Activated B cell treated with CpG ODN at 0.5 μM for 24 hours (primary cell): Measurements from ENCODE around the gene SSR1. TPM values are rescaled to one million over a fixed set of nuclear protein-coding genes. Genes with fewer than 3 reads are reported as not detected.

Source experiments
- ATAC-seq: fragments of 200-7000 bp; cut with Tn5 transposase; one replicate; pipeline ENCODE4 v1.10.0; 2021; ENCODE audit warnings: low read depth, mild to moderate bottlenecking, moderate library complexity
- CTCF ChIA-PET: fragments of 350-600 bp; sonication (Branson Sonifier 250); formaldehyde crosslinking; loops from one replicate; lab custom pipeline; 2021; ENCODE audit warnings: antibody characterized with exemption; lab: Charles Lee
- POLR2A ChIA-PET: fragments of 350-600 bp; sonication (Branson Sonifier 250); formaldehyde crosslinking; loops from one replicate; lab custom pipeline; 2021; ENCODE audit warnings: antibody characterized with exemption; lab: Charles Lee
- DNase-seq: peaks from one replicate; pipeline ENCODE4 v3.0.0; 2022
- H3K27ac Mint-ChIP-seq: one replicate; pipeline ENCODE4 v1.8.0; 2020; ENCODE audit warnings: mixed read lengths
- H3K27me3 Mint-ChIP-seq: one replicate; pipeline ENCODE4 v1.8.0; 2021; ENCODE audit warnings: mixed read lengths
- H3K36me3 Mint-ChIP-seq: one replicate; pipeline ENCODE4 v1.8.0; 2021; ENCODE audit warnings: low read depth, mixed read lengths
- H3K4me1 Mint-ChIP-seq: one replicate; pipeline ENCODE4 v1.8.0; 2021; ENCODE audit warnings: mixed read lengths
- H3K4me3 Mint-ChIP-seq: one replicate; pipeline ENCODE4 v1.8.0; 2020; ENCODE audit warnings: mild to moderate bottlenecking, mixed read lengths
- H3K9me3 Mint-ChIP-seq: one replicate; pipeline ENCODE4 v1.8.0; 2020; ENCODE audit warnings: mixed read lengths
- intact Hi-C: fragments of 100-400 bp; cut with micrococcal nuclease; formaldehyde crosslinking; loops from one replicate; pipeline ENCODE4 v1.15.1; 2024
- total RNA-seq: library from RNA; stranded (reverse); gene quantifications from 2 replicates; pipeline ENCODE4 v1.2.3, GENCODE V29; 2022
- TF ChIP-seq, protein P1 (sequence below): fragments of 200-600 bp; IDR thresholded peaks from one replicate; pipeline ENCODE4 v1.8.0; 2022; ENCODE audit warnings: antibody characterized with exemption, mild to moderate bottlenecking

The SSR1 gene
- total RNA-seq, 1 donor from 2014 or later, result 86.7 TPM

DNA sequence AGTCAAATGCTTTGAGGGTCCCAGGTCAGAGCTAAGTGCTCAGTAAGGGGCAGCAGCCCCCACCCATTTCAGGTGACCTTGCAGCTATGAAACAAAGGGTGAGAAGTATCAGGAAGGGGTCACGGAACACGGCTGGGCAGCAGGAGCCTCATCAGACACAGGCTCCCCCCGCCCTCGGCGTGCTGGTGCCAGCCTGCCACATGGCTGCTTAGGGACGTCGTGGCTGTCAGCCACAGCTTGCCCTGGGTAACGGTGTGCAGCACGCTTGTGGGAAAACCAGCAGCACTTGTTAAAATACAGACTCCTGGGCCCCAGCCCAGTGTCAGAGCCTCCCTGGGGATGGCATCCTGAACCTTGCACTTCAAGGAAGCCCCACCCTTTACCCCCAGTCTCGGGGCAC lies 39.3 kb downstream of the SSR1 start:
- Mint-ChIP-seq H3K4me1 (peaks cover 30% of the 10 kb centered on the region), H3K4me3 (no peak overlapping the region), H3K27ac (no peak overlapping the region), H3K27me3 (peaks cover 2% of the 10 kb centered on the region), H3K9me3 (no peaks in the 10 kb centered on the region), H3K36me3 (peaks cover 2% of the 10 kb centered on the region)
- ChIA-PET POLR2A (no interaction called here), CTCF (interaction anchor here (2.9 to 4.3 kb wide), 2 partner anchors 8 to 117 kb away, joined by 11 to 39 read pairs; partner anchors contain the start of genes CAGE1 and RIOK1)
- TF ChIP-seq, protein P1, sequence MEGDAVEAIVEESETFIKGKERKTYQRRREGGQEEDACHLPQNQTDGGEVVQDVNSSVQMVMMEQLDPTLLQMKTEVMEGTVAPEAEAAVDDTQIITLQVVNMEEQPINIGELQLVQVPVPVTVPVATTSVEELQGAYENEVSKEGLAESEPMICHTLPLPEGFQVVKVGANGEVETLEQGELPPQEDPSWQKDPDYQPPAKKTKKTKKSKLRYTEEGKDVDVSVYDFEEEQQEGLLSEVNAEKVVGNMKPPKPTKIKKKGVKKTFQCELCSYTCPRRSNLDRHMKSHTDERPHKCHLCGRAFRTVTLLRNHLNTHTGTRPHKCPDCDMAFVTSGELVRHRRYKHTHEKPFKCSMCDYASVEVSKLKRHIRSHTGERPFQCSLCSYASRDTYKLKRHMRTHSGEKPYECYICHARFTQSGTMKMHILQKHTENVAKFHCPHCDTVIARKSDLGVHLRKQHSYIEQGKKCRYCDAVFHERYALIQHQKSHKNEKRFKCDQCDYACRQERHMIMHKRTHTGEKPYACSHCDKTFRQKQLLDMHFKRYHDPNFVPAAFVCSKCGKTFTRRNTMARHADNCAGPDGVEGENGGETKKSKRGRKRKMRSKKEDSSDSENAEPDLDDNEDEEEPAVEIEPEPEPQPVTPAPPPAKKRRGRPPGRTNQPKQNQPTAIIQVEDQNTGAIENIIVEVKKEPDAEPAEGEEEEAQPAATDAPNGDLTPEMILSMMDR, result no peak
- intact Hi-C loops, result no loop called here
- DNase-seq (no peak), ATAC-seq (no peak)

DNA sequence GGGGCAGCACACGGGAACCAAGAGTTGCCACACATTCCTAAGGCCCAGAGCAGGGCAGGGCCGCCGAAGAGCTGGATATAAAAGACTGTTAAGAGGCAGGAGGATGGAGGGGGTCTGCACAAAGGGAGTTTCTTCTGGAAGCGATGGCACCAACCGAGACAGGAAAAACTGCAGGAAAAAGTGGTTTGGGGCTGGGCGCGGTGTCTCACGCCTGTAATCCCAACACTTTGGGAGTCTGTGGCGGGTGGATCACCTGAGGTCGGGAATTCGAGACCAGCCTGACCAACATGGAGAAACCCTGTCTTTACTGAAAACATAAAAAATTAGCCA lies 41.8 kb downstream of the SSR1 start:
- no peaks in the 10 kb centered on the region for H3K36me3 Mint-ChIP-seq
- intact Hi-C loops, result no loop called here
- POLR2A ChIA-PET, result no interaction called here
- ATAC-seq (no peak), DNase-seq (no peak)
- TF ChIP-seq, protein P1, result no peak
- H3K4me1 Mint-ChIP-seq, result peaks cover 7% of the 10 kb centered on the region
- no peak overlapping the region for H3K27ac Mint-ChIP-seq
- H3K9me3 Mint-ChIP-seq, result no peaks in the 10 kb centered on the region
- peaks cover 4% of the 10 kb centered on the region for H3K27me3 Mint-ChIP-seq
- no peak overlapping the region for H3K4me3 Mint-ChIP-seq
- CTCF ChIA-PET, result no interaction called here

DNA sequence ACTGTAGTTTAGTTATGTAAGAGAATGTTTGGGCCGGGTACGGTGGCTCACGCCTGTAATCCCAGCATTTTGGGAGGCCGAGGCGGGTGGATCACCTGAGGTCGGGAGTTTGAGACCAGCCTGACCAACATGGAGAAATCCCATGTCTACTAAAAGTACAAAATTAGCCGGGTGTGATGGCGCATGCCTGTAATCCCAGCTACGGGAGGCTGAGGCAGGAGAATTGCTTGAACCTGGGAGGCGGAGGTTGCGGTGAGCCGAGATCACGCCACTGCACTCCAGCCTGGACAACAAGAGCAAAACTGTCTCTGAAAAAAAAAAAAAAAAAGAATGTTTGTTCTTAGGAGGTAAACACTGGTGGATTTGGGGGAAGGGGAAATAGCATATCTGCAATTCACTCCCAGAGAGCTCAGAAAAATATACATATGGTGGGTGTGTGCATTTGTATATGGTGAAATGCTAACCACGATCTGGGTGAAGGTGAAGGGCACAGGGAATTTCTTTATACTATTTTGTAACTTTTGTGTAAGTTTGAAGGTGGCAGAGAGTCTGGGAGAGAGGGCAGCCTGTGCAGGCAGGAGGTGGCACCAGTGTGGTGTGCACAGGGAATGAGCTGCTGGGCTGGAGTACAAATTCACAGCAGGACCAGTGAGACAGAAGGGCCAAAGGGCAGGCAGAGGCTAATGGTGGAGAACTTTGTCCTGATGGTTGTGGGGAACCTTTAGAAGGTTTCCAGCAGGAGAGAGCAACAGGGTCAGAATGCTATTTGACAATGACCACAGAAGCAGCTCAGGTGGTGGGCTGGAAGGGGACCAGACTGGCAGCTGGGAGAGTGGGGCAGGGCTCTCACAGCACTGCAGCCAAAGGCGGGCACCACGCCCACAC lies 42.4 kb downstream of the SSR1 start:
- POLR2A ChIA-PET, result no interaction called here
- no peak for DNase-seq

DNA sequence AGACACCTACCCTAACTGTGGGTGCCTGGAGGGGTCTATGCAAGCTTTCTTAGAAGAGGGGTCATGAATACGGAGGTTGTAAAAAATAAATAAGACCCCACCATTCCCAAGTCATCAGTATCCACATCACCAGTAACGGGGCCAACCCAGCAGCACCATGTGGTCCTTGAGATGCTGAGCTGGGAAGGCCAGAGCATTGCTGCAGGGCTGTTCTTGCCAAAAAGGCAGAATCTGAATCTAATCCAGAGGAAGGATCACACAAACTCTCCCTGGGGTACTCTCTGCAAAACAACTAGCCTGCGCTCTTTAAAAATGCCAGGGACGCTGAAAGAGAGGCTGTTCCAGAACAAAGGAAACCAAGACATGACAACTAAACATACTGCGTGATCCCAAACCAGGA lies 43.2 kb downstream of the SSR1 start:
- no peaks in the 10 kb centered on the region for H3K4me1 Mint-ChIP-seq
- intact Hi-C loops, result no loop called here
- no peak overlapping the region for H3K27ac Mint-ChIP-seq
- ChIA-PET CTCF (no interaction called here), POLR2A (no interaction called here)
- H3K36me3 Mint-ChIP-seq, result no peaks in the 10 kb centered on the region
- DNase-seq (no peak), ATAC-seq (no peak)
- no peak overlapping the region for H3K4me3 Mint-ChIP-seq
- H3K9me3 Mint-ChIP-seq, result no peaks in the 10 kb centered on the region
- H3K27me3 Mint-ChIP-seq, result peaks cover 4% of the 10 kb centered on the region
- TF ChIP-seq, protein P1, result no peak

More for the DNA sequence above, 42.4 kb downstream of the SSR1 start:
- Mint-ChIP-seq H3K36me3 (no peaks in the 10 kb centered on the region), H3K4me3 (no peak overlapping the region), H3K9me3 (no peaks in the 10 kb centered on the region), H3K27ac (no peak overlapping the region), H3K27me3 (peaks cover 4% of the 10 kb centered on the region), H3K4me1 (peaks cover under 1% of the 10 kb centered on the region)
- intact Hi-C loops, result no loop called here
- CTCF ChIA-PET, result no interaction called here
- TF ChIP-seq, protein P1, result no peak
- no peak for ATAC-seq

DNA sequence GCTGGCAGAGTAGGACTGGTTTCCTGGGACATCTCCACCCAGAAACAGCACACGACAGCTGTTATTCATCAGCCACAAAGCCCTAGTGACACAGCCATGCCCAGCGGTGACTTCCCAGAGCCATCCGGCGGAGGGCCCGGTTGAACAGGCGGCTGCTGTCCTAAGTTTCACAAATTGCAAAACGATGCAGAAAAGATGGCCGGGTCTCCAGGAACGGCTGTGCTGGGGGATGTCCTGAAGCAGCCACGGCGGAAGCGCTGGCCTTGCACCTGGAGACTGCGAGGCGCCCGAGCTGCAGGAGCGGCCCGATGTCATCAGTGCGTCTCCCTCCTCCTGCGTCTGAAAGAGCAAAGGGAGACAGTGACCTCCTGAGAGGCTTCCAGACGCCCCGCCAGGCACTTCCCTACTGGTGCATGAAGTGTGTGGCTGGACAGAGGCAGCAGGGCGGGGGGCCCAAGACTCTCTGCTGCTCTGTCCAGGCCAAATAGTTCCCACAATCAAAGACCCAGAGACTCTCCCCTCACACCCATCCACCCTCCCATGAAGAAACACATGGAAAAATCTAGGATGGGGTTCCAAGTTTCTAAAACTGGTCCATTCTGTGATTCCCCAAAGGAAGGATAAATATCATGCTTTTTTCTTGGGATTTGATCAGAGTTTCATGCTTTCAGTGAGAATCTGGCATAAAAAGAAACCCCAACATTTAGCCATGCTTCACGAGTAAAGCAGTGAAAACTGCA lies 44.0 kb downstream of the SSR1 start:
- DNase-seq (no peak), ATAC-seq (no peak)
- ChIA-PET CTCF (no interaction called here), POLR2A (no interaction called here)
- Mint-ChIP-seq H3K4me1 (no peaks in the 10 kb centered on the region), H3K27me3 (peaks cover 4% of the 10 kb centered on the region), H3K36me3 (no peaks in the 10 kb centered on the region), H3K4me3 (no peak overlapping the region), H3K9me3 (no peaks in the 10 kb centered on the region), H3K27ac (no peak overlapping the region)
- TF ChIP-seq, protein P1, result no peak
- intact Hi-C loops, result no loop called here
